Kidney epithelial cell (primary cell): ENCODE results near the gene CHPT1. TPM values are rescaled to one million over a fixed set of nuclear protein-coding genes. Genes with fewer than 3 reads are reported as not detected.

ENCODE experiments used
- DNase-seq: peaks from one replicate; pipeline ENCODE4 v3.0.0-alpha.2; 2010; ENCODE audit warnings: low read depth
- H3K27me3 ChIP-seq: 2 replicates; pipeline ENCODE4 v1.6.0; 2011; ENCODE audit warnings: low read length; ENCODE audit not compliant: control insufficient read depth, insufficient read depth
- H3K36me3 ChIP-seq: 2 replicates; pipeline ENCODE4 v1.5.1; 2011; ENCODE audit warnings: low read length; ENCODE audit not compliant: control insufficient read depth, insufficient read depth
- H3K4me3 ChIP-seq: 2 replicates; pipeline ENCODE4 v1.5.1; 2011; ENCODE audit warnings: low read depth, mild to moderate bottlenecking, control low read depth, low read length
- CTCF ChIP-seq: IDR thresholded peaks from 2 replicates; pipeline ENCODE4 v1.5.1; 2011; ENCODE audit warnings: mild to moderate bottlenecking, moderate library complexity, low read length, control low read depth, inconsistent platforms; ENCODE audit not compliant: insufficient read depth, poor library complexity, severe bottlenecking
- total RNA-seq: library from RNA; depleted of rRNA; stranded (reverse); fragments of >200 nt; gene quantifications from 2 replicates; pipeline ENCODE4 v1.2.3, GENCODE V29; 2015

The CHPT1 gene
- total RNA-seq, 1 donor from 2014 or later, result 16.1 TPM

- H3K27me3 ChIP-seq, result no peaks in the 10 kb centered on the region
- no peak for DNase-seq
- H3K36me3 ChIP-seq, result no peaks in the 10 kb centered on the region
- no peak for TF ChIP-seq CTCF
- no peak overlapping the region for H3K4me3 ChIP-seq
These were observed 72.4 kb downstream of the CHPT1 start for GRCh38 chr12:101769865-101770264.

DNA sequence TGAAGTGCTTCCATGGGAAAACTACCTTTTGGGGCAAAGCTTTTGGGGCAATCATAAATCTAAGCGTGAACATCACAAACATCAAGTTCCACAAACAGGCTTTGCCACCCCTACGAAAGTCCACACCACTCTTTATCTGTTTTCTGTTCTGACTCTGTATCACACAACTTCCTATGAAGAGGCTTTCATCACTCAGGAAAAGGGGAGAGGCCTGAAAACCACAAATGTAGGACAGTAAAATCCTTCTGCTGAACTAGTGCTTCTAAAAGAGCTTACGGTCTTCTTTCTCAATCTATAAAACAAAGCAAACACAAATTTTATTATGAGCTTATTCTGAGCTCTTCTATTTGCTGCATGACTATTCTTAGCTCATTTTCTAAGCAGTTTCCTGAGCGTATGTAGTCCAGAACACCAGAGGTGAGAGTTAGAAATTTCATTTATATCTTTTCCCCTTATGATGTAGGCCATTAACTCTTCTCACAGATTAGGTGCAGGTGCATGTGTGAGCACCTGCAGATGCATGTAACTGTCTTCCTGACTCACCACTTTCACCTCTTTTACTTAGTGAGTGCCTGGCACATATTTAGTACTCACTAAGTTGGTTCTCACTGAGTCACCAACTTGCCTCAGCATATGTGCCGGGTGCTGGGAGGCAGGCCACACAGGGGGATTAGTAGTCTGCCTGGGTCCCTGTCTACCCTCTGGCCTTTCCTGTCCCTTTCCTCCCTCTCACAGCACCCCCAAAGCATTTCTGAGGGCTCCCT is 74.8 kb downstream of the CHPT1 start:
- Histone ChIP-seq H3K27me3 (no peaks in the 10 kb centered on the region), H3K4me3 (no peak overlapping the region), H3K36me3 (no peaks in the 10 kb centered on the region)
- no peak for TF ChIP-seq CTCF
- no peak for DNase-seq

DNA sequence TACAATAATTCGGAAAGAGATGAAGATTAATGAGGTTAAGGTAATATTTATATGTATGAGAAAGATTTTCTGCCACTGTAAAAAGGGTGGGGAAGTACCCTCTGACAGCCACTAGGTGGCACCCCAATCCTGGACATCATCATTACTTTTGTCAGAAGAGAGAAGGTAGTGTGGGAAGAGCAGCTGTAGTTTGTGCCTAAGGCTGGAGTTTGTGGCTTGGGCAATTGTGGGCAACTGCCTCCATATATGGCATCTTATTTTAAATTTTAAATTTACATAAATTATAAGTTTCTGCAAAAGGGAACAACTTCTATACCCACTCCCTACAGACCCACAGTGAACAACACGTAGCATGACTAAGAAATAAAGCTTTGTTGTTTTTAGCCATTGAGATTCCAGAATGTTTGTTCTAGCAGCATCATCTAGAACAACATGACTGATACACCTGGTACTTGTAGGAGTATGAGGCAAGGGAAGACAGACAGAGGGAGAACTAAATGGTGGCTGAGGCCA is 76.3 kb downstream of the CHPT1 start:
- no peak for DNase-seq
- no peak overlapping the region for H3K4me3 ChIP-seq

GRCh38 chr12:101775816-101776215 is 78.4 kb downstream of the CHPT1 start:
- Histone ChIP-seq H3K36me3 (no peaks in the 10 kb centered on the region), H3K4me3 (no peak overlapping the region), H3K27me3 (no peaks in the 10 kb centered on the region)
- no peak for DNase-seq
- TF ChIP-seq CTCF, result no peak

More for the DNA sequence above, 76.3 kb downstream of the CHPT1 start:
- no peaks in the 10 kb centered on the region for H3K36me3 ChIP-seq
- no peaks in the 10 kb centered on the region for H3K27me3 ChIP-seq
- TF ChIP-seq CTCF, result peak; percentile 85

- no peak for DNase-seq
- no peaks in the 10 kb centered on the region for H3K36me3 ChIP-seq
These were observed 80.0 kb downstream of the CHPT1 start for GRCh38 chr12:101777485-101777884.

More at GRCh38 chr12:101777485-101777884, 80.0 kb downstream of the CHPT1 start:
- Histone ChIP-seq H3K4me3 (no peak overlapping the region), H3K27me3 (no peaks in the 10 kb centered on the region)
- no peak for TF ChIP-seq CTCF
